Measurements from ENCODE around the gene HELZ2.

The HELZ2 gene

DNA sequence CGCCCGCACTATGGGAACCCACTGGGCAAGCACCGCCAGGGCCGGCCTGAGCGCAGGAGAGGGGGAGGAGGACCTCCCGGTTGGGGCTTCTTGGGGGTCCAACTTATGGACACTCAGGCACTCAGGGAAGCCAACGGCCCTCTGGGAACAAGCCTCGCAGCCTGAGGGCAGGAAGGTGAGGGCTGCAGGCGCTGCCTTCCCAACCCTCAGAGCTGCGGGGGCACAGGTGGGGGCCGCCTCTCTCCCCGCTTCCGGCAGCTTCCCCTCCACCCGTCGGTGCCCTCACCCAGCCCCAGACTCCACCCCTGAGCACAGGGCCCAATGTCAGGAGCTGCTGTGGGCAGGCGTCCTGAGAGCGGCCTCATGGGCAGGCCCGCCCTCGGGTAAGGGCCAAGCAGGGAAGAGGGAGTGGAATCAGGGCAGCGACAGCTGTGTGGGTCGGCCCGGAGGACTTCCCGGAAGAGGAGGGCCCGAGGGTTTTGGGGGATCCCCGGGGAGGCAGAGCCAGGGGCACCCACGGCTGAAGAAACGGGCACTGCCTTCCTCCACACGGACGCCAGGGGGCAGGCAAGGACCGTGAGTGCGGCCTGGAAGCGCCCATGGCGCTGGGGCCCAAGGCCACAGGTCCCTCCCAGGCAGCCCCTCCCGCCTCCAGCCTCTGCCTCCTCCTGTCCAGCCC is 36.4 kb downstream of the HELZ2 start:
- DNase-seq, result no peak

DNA sequence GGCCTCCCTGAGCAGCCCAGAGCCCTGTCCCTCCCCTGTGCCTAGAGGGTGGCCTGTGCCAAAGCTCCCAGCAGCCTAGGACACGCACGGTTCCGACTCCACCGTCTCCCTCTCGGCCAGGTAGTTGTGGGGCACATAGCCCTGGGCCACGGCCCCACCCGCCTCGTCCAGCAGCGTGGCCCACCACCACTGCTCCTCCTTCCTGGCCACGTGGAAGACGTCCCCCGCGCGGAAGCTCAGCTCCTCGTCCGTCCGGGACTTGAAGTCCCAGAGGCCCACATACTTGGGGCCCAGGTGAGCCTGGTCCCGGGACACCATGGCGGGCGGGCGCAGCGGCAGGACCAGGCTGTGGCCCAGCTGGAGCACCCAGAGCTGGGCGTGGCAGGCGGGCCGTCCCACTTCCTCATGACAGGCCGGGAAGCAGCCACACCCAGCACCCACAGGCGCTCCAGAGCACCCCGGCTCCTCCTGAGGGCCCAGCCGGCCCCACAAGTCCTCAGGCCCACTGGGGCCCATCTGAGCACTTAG is 37.0 kb downstream of the HELZ2 start, which contains the start of gene PTK6:
Gene PTK6, minus strand, starts transcription at position 380 of the 528 bp plus-strand sequence. Its CDS starts 62 bp downstream, at position 318.
- DNase-seq, result no peak

DNA sequence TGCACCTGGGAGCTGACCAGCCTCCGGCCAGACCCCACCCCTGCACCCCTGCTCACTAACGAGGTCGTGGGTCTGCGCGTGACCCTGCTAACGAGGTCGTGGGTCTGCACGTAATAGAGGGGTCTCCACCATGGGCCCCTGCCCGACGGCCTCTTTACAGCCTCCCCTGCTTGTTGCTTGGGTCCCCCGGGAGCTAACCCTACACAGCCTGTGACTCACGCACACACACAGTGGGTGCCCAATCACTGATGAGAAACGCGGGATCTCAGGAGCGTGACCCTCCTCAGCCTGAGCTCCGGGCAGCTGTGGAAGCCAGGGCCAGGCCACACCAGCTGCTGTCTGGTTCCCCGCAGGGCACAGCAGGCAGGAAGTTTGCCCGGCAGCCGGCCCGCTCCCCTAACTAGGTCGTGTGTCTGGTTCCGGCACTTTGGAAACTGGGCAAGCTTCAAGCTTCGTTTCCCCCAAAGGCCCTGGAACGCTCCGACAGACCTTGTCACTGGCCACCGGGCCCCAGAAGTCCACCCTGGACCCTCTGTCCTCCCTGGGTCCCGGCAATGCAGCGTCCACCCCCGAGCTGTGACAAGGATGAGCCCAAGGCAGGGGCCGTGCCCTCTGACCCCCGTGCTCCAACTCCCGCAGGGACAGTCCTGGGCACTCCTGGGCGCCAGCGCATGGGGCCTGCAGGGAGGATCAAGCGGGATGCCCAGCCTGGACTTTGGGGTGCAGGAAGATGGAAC is 37.6 kb downstream of the HELZ2 start:
- DNase-seq, result no peak

DNA sequence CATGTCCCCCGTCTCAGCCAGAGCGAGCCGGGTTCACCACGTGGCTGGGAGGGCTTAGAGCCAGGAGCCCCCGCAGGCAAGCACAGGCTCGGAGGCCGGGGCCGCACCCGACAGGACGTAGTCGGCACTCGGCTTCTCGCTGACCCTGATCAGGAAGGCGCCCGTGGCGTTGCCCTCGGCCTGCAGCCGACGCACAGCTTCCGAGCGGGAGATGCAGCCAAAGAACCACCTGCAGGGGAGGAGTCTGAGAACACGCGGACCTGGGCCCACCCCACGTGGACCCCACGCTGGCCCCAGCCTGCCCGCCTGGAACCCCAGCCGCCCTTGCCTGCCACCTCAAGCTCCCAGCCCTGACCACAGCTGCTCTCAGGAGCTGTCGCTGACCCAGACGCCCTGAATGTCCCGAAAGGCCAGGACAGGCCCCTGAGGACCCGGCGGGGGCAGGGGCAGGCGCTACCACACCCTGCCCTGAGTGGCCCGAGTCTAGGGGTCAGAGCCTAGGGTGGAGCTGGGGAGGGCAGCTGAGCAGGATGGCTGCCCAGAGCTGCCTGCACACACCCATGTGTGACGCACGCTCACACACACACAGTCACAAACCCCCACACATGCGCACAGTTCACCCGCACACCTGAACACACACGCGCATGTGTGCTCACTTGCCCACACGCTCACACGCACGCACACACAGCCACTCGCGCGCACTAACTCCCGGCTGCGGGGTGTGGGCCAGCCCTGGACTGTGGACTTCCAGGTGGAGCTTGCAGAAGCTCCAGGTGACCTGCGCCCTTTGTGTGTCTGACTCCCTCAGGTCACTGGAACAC is 39.0 kb downstream of the HELZ2 start:
- no peak for DNase-seq

DNA sequence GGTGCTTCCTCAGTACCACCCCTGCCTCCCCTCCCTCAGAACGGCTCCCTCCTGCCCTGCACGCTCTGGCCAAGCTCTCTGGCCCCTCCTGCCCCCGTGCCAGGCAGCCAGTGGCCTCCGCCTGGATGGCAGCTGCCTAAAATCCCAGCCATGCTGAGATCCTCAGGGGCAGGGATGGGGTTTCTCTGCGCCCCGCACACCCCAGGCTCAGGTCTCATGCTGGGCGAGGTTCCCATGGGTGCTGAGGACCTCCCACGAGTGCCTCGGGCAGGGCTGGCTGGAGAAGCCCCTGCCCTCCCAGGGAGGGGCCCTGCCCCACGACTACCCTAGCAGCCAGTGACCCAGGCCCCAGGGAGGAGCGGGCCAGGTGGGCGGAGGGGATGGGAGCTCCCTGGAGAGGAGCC is 39.6 kb downstream of the HELZ2 start:
- no peak for DNase-seq

DNA sequence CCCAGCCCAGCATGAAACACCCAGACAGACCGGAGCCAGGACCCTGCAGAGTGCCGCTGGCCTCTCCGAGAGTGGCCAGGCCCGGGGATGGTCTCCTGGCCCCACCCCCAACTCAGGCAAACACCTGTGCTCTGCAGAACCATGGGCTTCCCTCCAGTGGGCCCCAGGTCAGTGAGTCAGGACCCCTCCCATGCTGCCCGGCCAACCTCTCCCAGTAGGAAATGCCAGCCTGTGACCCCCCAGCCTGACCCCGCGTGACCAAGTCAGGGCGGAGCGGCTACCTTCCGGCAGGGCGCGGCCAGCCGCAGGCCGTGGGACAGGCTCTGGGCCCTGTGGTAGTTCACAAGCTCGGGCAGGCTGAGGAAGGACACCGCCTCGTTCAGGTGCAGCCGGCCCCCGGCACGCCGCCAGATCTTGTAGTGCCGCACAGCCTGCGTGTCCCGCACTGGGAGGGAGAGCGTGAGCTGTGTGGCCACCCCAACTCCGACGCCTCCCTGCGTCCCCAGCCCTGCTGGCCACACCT is 40.1 kb downstream of the HELZ2 start:
- DNase-seq, result no peak

DNA sequence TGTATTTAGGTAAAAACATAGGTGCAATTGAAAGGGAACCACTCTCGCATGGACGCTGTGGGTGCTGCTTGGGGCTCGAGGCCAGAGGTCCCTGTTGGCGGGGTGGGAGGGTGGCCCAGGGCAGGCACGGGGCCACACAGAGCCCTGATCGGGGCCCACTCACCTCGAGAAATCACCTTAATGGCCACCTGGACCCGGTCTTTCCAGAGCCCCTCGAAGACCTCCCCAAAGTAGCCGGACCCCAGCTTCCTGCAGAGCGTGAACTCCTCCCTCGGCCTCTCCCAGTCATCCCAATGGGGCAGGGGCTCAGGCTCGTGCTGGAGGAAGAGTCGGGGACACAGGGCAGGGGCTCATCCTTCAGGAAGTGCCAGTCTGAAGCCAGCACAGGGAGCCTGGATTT is 40.7 kb downstream of the HELZ2 start:
- DNase-seq, result no peak

DNA sequence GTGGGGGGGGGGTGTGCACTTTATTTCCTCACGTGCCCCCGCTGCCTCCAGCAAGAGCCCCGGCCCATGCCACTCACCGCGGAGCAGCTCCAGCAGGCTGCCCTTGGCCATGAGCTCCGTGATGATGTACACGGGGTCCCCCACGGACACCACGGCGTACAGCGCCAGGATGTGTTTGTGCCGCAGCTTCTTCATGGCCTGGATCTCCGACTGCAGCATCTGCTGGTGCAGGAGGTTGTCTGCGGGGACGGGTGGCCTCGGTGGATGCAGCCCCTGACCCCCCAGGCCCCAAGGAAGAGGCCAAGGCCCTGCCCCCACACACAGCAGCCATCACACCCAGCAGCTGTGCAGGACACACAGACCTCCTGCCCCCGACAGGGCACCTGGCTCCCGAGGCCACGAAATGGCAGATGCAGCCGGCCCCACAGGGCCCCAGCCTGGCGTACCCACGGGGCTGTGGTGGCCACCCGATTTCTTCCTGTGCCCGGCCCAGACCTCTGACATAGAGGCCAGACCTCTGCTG is 41.5 kb downstream of the HELZ2 start:
- DNase-seq, result no peak

DNA sequence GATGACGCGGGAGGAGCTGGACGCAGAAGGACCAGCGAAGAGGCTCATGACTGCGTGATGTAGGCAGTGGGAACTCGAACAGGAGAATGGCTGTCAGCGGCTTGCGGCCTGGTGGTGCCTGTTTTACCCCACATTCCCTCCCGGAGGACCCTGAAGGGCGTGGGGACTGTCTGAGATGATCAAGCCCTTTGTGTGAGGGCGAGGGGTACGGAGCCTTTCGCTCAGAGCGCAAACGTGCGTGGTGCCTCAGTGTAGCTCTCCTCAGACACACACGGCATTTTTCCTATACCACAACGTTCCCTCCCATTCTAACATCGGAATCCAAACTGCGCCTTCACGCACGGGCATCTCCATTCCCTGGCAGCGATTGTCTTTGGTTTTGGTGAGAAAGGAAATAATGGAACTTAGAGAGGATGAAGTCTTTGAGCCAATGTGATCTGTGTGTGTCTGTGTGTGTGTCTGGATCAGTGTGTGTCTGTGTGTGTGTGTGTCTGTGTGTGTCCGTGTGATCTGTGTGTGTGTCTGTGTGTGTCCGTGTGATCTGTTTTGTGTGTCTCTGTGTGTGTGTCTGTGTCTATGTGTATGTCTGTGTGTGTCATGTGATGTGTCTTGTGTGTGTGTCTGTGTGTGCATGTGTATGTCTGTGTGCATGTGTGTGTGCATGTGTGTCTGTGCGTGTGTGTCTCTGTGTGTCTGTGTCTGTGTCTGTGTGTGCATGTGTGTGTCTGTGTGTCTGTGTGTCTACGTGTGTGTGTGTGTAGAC is 42.2 kb downstream of the HELZ2 start:
- DNase-seq, result no peak

DNA sequence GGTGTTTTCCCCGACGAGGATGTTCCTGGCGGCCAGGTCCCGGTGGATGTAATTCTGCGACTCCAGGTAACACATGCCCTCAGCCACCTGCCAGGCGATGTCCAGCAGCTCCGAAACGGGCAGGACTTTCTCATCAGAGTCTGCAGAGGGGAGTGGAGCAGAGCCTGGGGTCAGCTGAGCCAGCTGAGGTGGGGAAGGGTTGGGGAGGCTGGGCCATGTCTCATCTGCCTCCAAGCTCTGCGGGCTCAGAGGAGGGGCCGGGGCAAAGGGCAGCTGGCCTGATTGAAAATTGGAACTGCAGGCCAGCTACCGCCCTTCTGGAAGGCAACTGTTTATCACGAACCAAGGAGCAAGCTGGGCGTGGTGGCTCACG is 43.3 kb downstream of the HELZ2 start:
- DNase-seq, result no peak

DNA sequence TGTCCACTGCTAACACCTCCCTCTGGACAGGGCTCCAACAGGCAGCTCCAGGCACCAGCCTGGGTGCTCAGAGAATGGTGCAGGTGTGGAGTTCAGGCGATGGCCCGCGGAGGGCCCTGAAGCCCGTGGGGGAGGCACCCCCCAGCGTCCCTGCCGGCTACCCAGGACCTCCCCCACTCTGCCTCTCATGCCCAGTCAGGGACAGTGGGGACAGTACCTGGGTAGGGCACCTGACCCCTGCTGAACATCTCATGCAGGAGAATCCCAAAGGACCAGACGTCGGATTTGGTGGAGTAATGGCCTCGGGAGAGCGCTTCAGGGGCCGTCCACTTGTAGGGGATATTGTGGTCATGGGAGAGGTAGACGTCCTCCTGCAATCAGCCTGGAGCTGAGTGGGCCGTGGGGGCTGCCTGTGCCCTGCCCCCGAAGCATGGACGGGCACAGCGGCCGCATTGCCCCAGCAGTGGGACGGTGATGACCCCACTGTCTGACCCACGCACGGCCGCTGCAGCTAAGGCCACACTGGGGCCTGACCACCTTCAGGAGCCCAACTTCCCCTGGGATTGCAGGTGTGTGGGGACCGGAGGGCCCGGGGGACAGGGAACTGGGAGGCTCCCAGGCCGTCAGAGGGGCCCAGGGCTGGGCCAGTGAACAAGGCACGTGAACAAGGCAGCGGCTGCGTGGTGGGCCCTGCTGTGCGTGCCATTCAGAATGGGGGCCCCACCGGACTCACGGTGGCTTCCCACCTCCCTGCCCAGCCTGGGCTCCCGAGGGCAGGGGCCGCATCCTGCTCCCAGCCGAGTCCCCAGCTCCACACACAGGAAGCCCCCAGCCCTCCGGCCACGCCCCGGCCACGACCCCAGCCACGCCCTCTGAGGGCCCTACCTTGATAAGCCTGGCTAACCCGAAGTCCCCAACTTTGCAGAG is 43.9 kb downstream of the HELZ2 start:
- no peak for DNase-seq

DNA sequence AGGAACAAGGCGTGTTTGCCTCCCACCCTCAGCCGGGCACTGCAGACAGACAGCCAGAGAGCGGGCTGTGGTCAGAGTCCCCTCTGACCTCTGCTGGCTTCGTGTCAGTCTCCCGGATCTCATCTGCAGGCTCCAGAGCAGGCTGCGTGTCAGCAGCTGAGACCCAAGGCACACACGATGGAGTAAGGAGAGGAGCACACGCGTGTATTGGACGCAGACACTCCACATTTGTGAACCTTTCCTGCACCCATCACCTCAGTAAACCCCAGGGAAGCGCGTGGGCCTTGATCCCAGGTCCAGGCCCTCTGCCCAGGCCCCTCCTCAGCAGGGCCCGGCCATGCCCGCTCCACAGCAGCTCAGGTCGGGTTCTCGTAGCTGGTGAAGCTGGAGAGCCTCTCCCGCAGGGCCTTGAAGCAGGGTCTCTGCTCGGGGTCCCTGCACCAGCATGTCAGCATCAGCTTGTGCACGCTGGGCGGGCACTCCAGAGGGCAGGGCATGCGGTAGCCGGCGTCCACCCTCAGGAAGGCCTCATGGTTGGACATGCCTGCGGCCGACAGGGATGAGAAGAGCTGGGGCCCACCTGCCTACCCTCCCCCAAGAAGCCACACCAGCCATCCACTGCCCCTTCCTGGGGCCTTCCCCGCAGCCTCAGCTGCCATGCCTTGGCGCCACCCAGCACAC is 44.7 kb downstream of the HELZ2 start:
- no peak for DNase-seq

DNA sequence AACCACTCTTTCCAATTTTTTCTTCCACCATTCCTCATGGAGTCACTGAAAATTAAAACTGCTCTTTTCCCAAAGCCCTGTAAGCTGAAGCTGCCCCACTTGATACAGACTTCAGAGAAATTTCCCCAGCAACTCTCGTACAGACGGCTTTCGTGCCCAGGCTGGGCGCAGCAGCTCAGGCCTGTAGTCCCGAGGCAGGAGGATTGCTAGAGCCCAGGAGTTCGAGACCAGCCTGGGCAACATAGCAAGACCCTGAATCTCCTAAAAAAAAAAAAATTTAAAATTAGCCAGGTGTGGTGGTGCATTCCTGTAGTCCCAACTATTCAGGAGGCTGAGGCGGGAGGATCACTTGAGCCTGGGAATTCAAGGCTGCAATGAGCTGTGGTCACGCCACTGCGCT is 46.9 kb downstream of the HELZ2 start:
- DNase-seq, result no peak

DNA sequence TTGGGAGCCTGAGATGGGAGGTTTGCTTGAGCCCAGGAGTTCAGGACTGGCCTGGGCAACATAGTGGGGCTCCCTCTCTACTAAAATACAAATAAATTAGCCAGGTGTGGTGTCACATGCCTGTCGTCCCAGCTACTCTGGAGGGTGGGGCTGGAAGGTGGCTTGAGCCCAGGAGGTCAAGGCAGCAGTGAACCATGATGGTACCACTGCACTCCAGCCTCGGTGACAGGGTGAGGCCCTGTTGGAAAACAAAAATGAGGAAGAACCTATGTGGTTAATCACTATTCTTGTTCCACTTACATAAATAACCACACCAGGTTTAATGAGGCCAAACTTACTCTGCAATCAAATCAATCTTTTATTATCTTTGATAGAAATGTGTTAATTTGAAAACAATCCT is 48.1 kb downstream of the HELZ2 start:
- no peak for DNase-seq

DNA sequence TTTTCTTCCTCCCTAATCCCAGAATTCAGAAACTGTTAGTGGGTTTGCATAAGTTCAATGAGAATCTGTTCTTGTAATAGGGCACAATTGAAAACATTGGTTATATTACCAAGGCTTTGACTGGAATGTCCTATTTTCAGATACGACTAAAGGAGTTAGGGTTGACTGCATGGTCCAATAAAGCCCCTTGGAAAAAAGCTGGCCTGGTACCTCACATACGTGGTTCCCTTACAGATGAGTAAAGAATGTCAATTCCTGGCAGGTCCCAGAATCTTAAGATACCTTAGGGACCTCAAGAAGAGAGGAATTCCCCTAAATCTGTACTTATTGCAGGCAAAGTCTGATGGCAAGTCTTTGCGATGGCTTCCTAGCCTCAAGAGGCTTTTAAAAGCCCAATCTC is 48.9 kb downstream of the HELZ2 start:
- no peak for DNase-seq

Measured in NCI-H524 treated with DMSO at 0.1 percent for 48 hours (cell line).